Rectal smooth muscle tissue (tissue), 1 donor: Measurements from ENCODE around the gene RABGAP1L.

Experiments
- H3K27ac ChIP-seq: one replicate; pipeline ENCODE4 v1.7.0; 2013; ENCODE audit warnings: low read depth, low read length, inconsistent platforms
- H3K27me3 ChIP-seq: one replicate; pipeline ENCODE4 v1.7.0; 2013; ENCODE audit warnings: low read length; ENCODE audit not compliant: control insufficient read depth, insufficient read depth
- H3K36me3 ChIP-seq: one replicate; pipeline ENCODE4 v1.7.0; 2013; ENCODE audit warnings: low read length; ENCODE audit not compliant: control insufficient read depth, insufficient read depth
- H3K4me1 ChIP-seq: one replicate; pipeline ENCODE4 v1.7.0; 2013; ENCODE audit warnings: low read length; ENCODE audit not compliant: control insufficient read depth, insufficient read depth
- H3K4me3 ChIP-seq: one replicate; pipeline ENCODE4 v1.7.0; 2013; ENCODE audit warnings: low read length
- H3K9ac ChIP-seq: one replicate; pipeline ENCODE4 v1.7.0; 2013; ENCODE audit warnings: low read length

The RABGAP1L gene

GRCh38 chr1:174931214-174931613 lies 771.9 kb downstream of the RABGAP1L start:
- Histone ChIP-seq H3K27ac (no peak overlapping the region), H3K36me3 (no peaks in the 10 kb centered on the region), H3K27me3 (no peaks in the 10 kb centered on the region), H3K9ac (no peak overlapping the region), H3K4me1 (no peaks in the 10 kb centered on the region), H3K4me3 (no peak overlapping the region)

DNA sequence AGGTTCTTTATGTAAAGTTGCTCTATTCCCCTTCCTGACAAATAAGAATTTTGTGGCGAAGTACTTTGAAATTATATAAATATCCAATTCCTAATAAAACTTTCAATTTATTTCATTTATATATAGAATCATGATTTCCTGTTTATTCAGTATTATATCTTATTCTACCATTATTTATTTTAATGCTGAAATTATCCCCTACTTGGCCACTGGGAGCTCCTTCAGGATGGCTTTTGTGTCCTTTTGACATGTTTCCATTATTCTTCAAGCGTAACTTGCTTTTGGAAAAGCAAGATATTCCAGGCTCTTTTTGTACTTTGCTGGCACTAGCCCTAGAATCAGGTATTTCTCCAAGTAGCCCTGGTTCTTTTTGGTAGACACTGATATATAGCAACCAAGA lies 773.3 kb downstream of the RABGAP1L start:
- Histone ChIP-seq H3K4me3 (no peak overlapping the region), H3K36me3 (no peaks in the 10 kb centered on the region), H3K27ac (no peak overlapping the region), H3K9ac (no peak overlapping the region), H3K4me1 (no peaks in the 10 kb centered on the region), H3K27me3 (no peaks in the 10 kb centered on the region)

DNA sequence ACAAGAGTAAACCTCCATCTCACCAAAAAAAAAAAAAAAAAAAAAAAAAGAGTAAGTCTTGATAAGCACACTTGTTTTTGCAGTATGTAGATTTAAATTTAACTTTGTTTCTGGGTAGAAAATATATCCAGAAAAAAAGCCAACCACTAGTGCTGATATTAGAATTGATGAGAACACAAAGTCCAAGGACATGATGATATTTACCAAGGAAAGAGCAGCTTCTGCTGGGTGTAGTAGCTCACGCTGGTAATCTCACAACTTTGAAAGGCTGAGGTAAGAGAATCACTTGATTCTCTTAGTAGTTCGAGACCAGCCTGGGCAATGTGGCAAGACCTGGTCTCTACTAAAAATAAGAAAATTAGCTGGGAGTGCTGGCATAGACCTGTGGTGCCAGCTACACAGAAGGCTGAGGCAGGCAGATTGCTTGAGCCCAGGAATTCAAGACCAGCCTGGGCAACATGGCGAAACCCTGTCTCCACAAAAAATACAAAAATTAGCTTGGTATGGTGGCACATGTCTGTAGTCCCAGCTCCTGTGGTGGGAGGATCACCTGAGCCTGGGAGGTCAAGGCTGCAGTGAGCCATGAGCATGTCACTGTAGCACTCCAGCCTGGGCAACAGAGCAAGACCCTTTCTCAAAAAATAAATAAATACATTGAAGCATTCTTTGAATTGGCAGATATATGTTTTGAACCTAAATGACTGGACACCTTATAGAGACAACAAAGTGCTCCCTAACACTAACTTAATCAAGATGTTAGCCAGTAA lies 776.8 kb downstream of the RABGAP1L start:
- H3K36me3 ChIP-seq, result no peaks in the 10 kb centered on the region
- H3K27me3 ChIP-seq, result no peaks in the 10 kb centered on the region
- H3K9ac ChIP-seq, result no peak overlapping the region
- H3K27ac ChIP-seq, result no peak overlapping the region
- H3K4me1 ChIP-seq, result no peaks in the 10 kb centered on the region
- H3K4me3 ChIP-seq, result no peak overlapping the region

DNA sequence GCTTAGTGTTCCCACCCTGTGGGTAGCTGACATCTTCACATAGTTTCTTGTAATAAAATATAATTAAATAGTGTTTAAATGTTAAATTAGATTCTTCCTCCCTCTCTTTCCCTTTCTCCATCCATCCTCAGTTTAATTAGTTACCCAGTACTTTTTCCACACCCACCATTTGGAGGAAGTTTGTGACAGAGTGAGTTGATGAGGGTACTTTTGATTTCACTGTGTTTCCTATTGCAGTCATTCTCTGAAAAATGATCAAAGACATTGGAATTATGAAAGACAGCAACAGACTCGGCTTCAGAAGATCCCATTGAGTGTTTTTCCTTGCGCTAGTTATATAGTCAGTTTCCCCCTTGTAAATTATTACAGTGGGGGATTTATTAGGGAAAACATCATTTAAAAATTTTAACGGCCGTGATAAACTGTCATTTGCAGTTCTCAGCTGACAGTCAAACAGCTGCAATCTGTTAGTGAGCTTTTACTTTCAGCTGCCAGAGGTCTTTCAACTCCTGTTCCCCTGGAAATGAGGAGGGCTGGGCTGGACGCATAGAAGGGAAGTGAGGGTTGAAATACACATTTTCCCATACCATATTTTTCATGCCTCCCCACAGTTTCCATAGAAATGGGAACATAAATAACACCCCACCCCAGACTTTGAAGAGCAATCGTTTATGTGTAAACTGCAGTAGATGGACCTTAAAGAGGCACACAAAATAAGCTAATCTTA lies 779.1 kb downstream of the RABGAP1L start:
- Histone ChIP-seq H3K36me3 (no peaks in the 10 kb centered on the region), H3K27me3 (no peaks in the 10 kb centered on the region), H3K4me3 (no peak overlapping the region), H3K4me1 (peaks cover 3% of the 10 kb centered on the region), H3K9ac (no peak overlapping the region), H3K27ac (no peak overlapping the region)

DNA sequence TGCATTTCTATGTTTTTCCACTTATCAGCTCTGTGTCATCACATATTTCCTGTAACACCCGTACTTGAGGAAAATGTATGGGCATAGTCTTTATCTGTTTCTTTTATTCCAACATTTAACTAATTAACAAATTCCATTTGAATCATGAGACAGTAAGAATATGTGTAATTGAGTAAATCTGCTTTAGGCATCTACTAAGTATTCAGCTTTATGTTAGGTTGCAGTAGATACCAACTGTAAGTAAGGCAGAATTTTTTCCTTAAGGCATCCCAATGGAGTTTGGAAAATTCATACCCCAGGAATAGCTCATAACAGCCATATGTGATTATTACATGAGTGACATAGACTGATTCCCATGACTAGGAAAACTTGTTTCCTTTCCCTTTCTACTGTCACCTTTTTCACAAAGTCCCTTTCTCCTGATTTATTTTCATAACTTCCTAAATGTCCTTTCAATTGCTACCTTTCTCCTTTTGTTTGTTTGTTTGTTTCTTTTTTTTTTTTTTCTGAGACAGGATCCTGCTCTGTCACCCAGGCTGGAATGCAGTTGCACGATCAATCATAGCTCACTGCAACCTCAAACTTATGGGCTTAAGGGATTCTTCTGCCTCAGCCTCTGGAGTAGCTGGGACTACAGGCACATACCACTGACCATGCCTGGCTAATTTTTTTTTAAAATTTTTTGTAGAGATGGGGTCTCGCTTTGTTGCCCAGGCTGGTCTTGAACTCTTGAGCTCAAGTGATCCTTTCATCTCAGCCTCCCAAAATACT lies 780.6 kb downstream of the RABGAP1L start:
- Histone ChIP-seq H3K27ac (no peak overlapping the region), H3K9ac (no peak overlapping the region), H3K4me1 (peaks cover 3% of the 10 kb centered on the region), H3K36me3 (no peaks in the 10 kb centered on the region), H3K27me3 (no peaks in the 10 kb centered on the region), H3K4me3 (no peak overlapping the region)

DNA sequence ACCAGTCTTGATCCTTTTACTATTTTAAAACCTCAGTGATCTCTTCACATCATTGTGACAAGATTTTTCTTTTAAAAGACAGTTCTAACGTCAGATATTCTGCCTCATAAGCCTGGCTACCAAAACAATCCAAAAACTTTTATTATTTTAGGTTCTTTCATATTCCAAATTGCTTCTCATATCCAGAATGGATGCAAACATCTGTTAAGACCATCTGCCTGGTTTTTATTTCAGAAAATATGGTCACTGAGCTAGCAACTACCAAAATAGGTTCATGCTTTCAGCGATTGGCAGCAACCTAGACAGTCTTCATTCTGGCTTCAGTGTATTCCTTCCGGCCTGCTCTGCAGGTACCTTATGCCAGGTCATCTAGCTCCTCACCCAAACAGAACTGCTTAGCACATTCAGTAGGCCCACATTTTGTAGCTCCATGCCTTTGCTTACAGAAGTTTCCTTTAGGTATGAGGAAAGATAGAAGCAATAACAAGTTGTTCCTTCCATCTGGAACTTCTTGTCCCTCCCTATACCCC lies 781.4 kb downstream of the RABGAP1L start:
- no peak overlapping the region for H3K4me3 ChIP-seq
- no peaks in the 10 kb centered on the region for H3K36me3 ChIP-seq
- H3K4me1 ChIP-seq, result peaks cover 6% of the 10 kb centered on the region
- no peak overlapping the region for H3K9ac ChIP-seq
- H3K27me3 ChIP-seq, result no peaks in the 10 kb centered on the region
- no peak overlapping the region for H3K27ac ChIP-seq

DNA sequence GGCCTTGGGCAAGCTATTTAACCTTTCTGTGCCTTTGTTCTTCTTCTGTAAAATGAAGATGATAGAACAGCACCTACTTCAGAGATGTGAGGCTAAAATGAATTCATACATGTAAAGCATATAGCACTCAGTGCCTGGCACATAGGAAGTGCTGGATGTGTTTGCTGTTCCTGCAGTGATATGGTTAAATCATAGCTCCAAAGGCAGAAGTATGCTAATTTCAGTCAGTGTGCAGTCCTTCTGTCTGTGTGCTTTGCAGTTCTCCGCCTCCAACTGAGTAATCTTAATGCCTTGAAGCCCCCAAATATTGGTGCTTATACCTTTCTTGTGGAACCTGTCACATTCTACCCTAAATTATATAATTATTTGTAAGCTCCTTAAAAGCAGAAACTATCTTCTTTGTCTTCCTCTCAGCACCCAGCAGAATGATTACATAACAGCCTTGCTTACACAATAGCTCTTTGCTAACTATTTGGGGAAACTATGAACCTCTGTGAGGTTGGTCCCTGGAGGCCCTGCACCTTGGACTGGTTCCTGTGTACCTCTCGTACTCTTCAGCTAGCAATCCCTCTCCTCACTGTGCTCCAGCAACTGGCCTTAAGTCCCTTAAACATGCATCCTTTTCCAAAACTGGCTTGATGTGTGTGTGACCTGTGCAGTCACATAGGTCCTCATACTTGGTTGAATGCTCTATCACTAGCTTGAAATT lies 783.4 kb downstream of the RABGAP1L start:
- Histone ChIP-seq H3K4me3 (no peak overlapping the region), H3K27ac (no peak overlapping the region), H3K4me1 (peaks cover 6% of the 10 kb centered on the region), H3K27me3 (no peaks in the 10 kb centered on the region), H3K36me3 (no peaks in the 10 kb centered on the region), H3K9ac (no peak overlapping the region)

DNA sequence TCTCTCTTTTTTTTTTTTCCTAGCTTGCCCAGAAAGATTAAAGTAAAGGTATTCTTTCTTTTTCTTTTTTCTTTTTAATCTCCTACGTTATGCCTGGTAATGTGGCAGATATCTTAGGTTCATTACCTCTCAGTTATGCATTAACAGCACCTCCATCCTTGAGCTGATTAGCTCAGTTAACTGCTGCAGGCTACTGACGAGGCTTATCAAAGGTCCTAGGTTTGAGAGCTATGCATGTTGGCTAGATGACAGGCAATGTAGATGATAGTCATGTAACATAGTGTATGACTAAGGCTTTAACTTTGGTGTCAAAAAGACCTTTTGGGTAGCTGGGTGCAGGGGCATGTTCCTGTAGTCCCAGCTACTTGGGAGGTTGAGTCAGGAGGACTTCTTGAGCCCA lies 786.7 kb downstream of the RABGAP1L start:
- Histone ChIP-seq H3K36me3 (no peaks in the 10 kb centered on the region), H3K4me3 (no peak overlapping the region), H3K27me3 (no peaks in the 10 kb centered on the region), H3K9ac (no peak overlapping the region), H3K27ac (no peak overlapping the region), H3K4me1 (peaks cover 6% of the 10 kb centered on the region)

GRCh38 chr1:174949061-174949460 lies 789.7 kb downstream of the RABGAP1L start:
- Histone ChIP-seq H3K9ac (no peak overlapping the region), H3K36me3 (no peaks in the 10 kb centered on the region), H3K27ac (no peak overlapping the region), H3K27me3 (no peaks in the 10 kb centered on the region), H3K4me3 (no peak overlapping the region), H3K4me1 (peaks cover 3% of the 10 kb centered on the region)

DNA sequence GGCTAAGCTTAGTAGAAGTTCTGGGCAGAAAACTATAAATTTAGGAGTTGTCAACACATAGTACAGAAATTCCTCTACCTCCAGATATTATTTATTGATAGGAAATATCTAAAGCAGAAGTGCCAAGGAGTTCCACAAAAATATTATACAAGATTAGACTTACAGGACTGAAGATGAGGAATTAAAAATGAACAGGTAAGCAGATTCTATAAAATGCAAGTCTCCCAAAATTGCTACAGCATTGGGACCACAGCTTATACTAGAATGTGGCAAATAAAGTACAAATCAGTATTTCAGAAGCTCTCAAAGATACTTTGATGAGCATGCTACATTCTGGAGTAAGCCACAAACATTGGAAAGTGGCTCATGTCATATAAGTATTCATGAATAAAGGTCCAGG lies 790.3 kb downstream of the RABGAP1L start:
- Histone ChIP-seq H3K27me3 (no peaks in the 10 kb centered on the region), H3K27ac (no peak overlapping the region), H3K36me3 (no peaks in the 10 kb centered on the region), H3K9ac (no peak overlapping the region), H3K4me3 (no peak overlapping the region), H3K4me1 (peaks cover 4% of the 10 kb centered on the region)

- Histone ChIP-seq H3K27ac (no peak overlapping the region), H3K9ac (no peak overlapping the region), H3K27me3 (no peaks in the 10 kb centered on the region), H3K4me3 (no peak overlapping the region), H3K4me1 (peaks cover 2% of the 10 kb centered on the region), H3K36me3 (no peaks in the 10 kb centered on the region)
Measured at GRCh38 chr1:174953285-174954072, 794.2 kb downstream of the RABGAP1L start.
